ENCODE results near the gene BTLA.
"Not testable (repeated sequence)": the region's sequence is repeated elsewhere in the genome, so short reads cannot be mapped to it uniquely, and the experiment has no call there.

Gene BTLA

DNA sequence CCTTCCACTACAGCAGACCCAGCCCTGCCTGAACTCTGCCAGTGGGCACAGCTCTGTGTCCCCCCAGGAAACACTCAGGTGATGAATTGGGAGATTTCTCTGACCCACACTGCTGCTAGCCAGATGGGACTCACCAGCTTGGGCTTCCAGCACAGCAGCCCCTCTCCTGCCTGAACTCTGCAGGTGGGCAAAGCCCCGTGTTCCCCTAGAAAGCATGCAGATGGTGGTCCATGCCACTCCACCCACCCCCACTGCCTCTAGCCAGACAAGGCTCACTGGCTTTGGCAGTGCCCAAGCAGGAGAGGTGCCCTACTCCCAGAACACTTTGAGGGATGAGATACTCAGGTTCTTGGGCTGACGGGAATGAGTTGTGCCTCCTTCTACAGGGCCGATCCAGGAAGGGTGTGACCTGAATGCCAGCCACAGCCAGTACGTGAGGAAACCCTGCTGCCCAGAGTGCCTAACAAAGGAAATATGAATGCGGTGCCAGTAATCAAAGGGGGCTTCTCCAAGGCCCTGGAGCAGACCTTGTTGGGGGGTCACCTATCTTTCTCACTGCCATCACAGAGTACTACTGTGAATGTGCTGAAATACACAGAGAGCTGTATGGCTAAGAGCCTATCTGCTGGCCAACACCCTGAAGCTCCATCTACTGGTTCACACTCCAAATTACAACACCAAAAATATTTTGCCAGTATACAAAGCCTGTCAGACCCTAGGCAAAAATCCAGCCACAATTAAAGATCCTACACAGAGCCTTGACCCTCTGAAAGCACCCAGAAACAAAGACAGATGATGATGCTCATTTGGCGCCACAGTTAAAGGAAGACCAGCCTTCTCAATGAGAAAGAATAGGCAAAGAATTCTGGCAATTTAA lies 61.9 kb downstream of the BTLA start:
- no peak for DNase-seq

DNA sequence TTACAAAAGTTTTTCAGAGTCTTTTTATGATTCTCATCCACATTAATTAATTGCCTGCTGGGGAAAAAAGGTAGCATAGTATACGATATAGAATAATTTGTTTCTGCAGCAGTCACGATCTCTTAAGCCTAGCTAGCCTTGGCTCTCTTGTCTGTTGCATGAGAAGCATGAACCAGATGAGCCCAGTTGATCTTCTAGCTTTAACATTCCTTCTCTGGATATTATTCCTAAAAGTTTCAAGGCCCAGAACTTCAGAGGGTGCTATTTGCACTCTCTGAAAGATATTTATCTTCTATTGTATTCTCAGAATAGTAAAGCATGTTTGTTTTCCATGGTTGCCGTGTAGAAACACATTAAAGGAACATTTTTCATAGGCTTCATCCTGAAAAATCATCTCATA lies 69.3 kb downstream of the BTLA start:
- no peak for DNase-seq

DNA sequence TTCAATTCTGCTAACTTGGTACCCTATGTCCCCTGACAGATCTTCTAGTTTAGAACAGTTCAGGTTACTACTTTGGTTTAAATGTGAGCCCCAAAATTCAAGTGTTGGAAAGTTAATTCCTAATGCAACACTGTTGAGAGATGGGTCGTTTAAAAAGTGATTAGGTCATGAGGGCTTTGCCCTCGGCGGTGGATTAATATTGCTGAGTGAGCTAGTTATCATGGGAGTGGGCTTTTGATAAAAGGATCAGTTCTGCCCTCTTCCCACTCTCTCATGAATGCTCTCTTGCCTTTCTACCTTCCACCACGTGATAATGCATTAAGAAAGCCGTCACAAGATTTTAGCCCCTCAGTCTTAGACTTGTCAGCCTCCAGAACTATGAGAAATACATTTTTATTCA lies 72.1 kb downstream of the BTLA start:
- DNase-seq, result no peak

DNA sequence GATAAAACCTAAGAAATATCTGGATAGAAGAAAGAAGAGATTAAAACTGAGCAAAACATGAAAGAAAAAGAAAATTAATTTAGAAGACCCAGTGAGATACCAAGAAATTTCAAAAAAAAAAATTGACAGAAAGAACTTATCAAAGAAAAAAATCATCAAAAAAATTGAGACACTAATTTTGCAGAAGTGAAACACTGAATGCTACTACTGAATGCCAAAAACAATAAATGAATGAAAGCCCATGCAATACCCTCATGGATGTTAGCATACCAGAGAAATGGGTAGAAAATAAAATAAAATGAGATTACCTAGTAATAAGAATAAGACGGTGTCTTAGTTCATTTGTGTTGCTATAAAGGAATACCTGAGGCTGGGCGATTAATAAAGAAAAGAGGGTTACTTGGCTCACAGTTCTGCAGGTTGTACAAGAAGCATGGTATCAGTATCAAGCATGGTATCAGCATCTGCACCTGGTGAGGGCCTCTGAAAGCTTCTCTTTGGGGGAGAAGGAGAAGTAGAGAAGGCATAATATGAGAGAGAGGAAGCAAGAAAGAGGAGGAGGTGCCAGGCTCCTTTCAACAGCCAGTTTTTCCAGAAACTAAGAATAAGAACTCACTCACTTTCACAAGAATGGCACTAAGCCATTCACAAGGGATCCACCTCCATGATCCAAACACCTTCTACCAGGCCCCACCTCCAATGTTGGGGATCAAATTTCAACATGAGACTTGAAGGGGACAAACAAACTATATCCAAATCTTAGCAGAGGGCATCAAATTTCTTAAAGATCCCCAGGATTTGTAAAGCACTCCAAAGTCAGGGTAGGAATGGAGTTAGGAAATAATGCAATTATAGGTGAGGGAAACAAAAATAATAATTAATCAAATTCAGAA lies 73.2 kb downstream of the BTLA start:
- no peak for DNase-seq

DNA sequence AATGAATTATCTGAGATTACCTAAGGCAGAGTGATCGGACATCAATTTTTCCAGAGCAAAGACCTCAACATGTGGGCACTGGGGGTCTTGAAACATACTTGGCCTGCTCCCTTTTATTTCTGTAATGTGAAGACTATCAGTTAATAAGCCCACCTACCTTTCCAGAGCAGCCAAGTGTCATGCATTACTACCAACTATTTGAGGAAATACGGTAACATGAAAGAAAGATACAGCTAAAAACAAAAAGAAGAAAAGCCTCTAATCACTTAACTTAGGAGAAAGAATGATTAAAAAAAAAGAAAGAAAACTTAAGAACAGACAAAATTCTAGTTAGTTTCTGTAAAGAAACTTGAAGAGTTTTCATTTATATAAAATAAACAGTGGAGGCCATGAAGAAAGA lies 73.9 kb downstream of the BTLA start:
- DNase-seq, result no peak

DNA sequence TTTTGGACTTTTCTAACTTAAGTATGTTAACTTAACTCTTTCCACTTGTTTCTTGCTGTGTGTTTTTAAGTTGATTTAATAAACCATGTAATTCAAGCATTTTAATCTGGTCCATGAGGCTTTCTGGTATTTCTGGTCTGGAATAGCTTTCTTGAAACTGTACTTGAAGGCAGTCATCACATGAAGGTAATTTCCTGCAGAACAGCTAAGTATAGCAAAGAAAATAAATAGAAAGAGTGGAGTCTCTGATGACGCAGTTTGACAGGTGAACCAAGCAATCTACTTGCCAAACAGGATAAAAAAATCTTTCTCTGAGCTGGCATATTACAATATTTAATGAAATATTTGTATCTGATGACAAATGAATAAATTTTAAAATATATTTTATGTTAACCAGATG lies 74.9 kb downstream of the BTLA start:
- no peak for DNase-seq

DNA sequence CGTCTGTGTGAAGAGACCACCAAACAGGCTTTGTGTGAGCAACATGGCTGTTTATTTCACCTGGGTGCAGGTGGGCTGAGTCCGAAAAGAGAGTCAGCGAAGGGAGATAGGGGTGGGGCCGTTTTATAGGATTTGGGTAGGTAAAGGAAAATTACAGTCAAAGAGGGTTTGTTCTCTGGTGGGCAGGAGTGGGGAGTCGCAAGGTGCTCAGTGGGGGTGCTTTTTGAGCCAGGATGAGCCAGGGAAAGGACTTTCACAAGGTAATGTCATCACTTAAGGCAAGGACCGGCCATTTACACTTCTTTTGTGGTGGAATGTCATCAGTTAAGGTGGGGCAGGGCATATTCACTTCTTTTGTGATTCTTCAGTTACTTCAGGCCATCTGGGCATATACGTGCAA lies 76.4 kb downstream of the BTLA start:
- not testable (repeated sequence) for DNase-seq

DNA sequence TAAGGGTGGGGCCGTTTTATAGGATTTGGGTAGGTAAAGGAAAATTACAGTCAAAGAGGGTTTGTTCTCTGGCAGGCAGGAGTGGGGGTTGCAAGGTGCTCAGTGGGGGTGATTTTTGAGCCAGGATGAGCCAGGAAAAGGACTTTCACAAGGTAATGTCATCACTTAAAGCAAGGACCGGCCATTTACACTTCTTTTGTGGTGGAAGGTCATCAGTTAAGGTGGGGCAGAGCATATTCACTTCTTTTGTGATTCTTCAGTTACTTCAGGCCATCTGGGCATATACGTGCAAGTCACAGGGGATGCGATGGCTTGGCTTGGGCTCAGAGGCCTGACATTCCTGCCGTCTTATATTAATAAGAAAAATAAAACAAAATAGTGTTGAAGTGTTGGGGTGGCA lies 80.7 kb downstream of the BTLA start:
- not testable (repeated sequence) for DNase-seq

DNA sequence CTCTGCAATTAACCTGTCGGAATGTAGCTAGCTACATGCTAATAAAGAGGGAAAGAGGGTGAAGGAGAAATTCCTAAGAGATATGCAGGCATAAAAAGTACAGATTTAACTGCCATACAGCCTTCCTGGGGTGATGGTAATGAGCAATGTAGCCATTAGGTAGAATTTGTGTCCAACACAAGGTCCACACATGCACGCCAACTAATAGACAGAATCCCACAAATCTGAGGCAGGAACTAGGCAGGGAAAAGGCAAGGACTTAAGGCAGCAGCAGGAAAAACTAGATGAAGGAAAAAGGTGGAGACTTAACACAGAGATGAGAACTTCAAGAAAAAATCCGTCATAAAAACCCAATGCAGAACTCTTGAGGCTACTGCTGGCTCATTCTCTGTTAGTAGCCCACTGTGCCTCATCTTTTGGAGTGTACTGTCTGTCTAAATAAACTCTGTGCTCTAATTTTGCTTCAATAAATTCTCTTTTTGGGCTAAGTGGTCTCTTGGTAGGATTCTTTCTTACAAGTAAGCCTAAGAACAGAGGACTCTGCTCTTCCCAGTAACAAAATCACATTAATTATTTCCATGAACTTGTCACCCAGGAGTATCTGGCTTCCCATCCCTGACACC lies 81.5 kb downstream of the BTLA start:
- DNase-seq, result no peak

DNA sequence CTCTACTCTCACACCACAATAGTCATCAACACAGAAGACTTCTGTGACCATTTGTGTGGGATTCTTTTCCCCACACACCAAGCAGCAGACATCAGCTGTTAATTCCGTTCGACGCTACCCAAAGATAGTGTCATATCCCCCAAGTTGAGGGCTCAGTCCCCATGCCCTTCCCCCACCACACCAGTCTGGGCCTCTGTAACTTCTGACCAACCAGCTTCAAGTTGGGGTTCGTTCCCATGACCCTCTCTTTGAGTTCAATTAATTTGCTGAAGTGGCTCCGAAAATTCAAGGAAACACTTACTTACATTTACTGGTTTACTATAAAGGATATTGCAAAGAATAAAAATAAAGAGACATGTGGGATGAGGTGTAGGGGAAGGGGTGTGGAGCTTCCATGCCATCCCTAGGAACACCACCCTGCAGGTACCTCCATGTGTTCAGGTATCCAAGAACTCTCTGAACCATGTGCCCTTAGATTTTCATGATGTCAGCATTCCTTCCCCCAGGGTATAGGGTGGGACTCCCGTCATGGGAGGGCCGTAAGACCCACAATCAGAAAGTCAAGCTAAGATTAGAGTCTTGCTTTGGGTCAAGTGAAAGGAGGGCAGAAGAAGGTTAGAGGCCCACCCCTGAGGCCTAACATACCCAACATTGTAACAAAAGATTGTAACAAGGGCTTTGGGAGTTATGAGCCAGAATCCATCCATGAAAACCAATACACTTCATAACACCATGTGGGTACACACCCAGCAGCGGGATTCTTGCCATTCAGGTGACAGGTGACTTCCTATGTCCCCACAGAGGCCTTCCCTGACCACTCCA lies 82.7 kb downstream of the BTLA start:
- no peak for DNase-seq

DNA sequence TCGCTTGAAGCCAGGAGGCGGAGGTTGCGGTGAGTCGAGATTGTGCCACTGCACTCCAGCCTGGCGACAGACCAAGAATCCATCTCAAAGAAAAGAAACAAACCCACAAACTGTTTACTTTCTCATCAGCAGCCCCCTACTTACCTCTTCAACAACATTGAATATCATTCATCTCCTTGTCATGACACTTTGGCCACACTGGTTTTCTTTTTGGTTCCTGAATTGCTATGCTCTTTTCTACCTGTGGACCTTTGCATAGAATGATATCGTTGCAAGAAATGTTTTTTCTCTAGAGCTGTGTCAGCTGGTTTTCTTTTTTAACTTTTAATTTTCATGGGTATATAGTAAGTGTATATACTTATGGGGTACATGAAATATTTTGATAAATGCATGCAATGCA lies 83.9 kb downstream of the BTLA start:
- DNase-seq, result no peak

All from NCI-H1417 treated with DMSO at 0.1 percent for 48 hours (cell line).